ENCODE results near the gene YWHAB.
A peak's percentile ranks its signal among the peaks of the same experiment; 100 is the strongest.

Gene YWHAB

DNA sequence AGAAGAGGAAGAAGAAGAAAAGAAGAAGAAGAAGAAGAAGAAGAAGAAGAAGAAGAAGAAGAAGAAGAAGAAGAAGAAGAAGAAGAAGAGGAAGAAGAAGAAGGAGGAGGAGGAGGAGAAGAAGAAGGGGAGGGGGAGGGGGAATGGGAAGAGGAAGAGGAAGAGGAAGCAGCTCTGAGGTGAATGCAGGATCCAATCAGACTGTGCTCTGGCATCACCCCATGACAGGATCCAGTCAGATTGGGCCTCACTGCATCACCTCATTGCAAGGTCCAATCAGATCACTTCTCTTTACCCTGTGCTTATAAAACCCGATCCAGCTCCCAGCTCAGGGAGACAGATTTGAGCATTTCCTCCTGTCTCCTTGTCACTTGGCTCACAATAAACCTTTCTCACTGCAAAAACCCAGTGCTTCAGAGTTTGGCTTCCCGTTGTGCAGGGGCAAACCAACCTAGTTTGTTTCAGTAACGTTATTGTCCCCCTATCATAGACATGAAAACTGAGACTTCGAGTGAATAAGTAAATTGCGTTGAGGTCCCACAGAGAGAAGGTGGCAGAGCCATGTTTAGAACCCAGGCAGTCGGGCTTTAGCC, 28.6 kb upstream of the YWHAB start:
- H3K27ac ChIP-seq (ENCODE audit: low read depth, low read length): no peak overlapping the region
- H3K79me2 ChIP-seq (ENCODE audit: insufficient read depth, low read length): no peaks in the 10 kb centered on the region
- H4K20me1 ChIP-seq (ENCODE audit: low read depth, low read length): no peaks in the 10 kb centered on the region
- H3K9me2 ChIP-seq (replicated peaks; ENCODE audit: insufficient read depth, low read length): no peaks in the 10 kb centered on the region
- H3F3A ChIP-seq (ENCODE audit: insufficient read depth): no peaks in the 10 kb centered on the region
- H3K9me3 ChIP-seq (ENCODE audit: insufficient read depth, low read length): peaks cover 5% of the 10 kb centered on the region; the same call in 1 of the 2 replicates
- no peak overlapping the region for H3K9ac ChIP-seq (ENCODE audit: low read length)
- no peak overlapping the region for H3K4me3 ChIP-seq (ENCODE audit: insufficient read depth, low read length, poor library complexity, severe bottlenecking)
- TF ChIP-seq EZH2phosphoT487 (conservative IDR thresholded peaks at IDR 0.05; ENCODE audit: low read length): no peak
- TF ChIP-seq, protein P1, sequence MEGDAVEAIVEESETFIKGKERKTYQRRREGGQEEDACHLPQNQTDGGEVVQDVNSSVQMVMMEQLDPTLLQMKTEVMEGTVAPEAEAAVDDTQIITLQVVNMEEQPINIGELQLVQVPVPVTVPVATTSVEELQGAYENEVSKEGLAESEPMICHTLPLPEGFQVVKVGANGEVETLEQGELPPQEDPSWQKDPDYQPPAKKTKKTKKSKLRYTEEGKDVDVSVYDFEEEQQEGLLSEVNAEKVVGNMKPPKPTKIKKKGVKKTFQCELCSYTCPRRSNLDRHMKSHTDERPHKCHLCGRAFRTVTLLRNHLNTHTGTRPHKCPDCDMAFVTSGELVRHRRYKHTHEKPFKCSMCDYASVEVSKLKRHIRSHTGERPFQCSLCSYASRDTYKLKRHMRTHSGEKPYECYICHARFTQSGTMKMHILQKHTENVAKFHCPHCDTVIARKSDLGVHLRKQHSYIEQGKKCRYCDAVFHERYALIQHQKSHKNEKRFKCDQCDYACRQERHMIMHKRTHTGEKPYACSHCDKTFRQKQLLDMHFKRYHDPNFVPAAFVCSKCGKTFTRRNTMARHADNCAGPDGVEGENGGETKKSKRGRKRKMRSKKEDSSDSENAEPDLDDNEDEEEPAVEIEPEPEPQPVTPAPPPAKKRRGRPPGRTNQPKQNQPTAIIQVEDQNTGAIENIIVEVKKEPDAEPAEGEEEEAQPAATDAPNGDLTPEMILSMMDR (IDR thresholded peaks at IDR 0.05; ENCODE audit: insufficient read depth, low read length, poor library complexity, severe bottlenecking): no peak
- no peak overlapping the region for H2AFZ ChIP-seq (ENCODE audit: low read depth, low read length, severe bottlenecking)
- H3K27me3 ChIP-seq (ENCODE audit: low read length): no peaks in the 10 kb centered on the region
- H3K4me2 ChIP-seq (ENCODE audit: low read depth, low read length, poor library complexity, severe bottlenecking): no peak overlapping the region
- H3K36me3 ChIP-seq (ENCODE audit: low read length): no peaks in the 10 kb centered on the region

GRCh38 chr20:44858606-44859360, 26.7 kb upstream of the YWHAB start:
- Histone ChIP-seq H3K27ac (ENCODE audit: low read depth, low read length) (no peak overlapping the region), H3K79me2 (ENCODE audit: insufficient read depth, low read length) (no peaks in the 10 kb centered on the region), H3K9ac (ENCODE audit: low read length) (no peak overlapping the region), H4K20me1 (ENCODE audit: low read depth, low read length) (no peaks in the 10 kb centered on the region), H3K4me3 (ENCODE audit: insufficient read depth, low read length, poor library complexity, severe bottlenecking) (no peak overlapping the region), H3K9me2 (replicated peaks; ENCODE audit: insufficient read depth, low read length) (no peaks in the 10 kb centered on the region), H2AFZ (ENCODE audit: low read depth, low read length, severe bottlenecking) (peak overlapping the region; percentile 12), H3K27me3 (ENCODE audit: low read length) (no peaks in the 10 kb centered on the region), H3K9me3 (ENCODE audit: insufficient read depth, low read length) (peaks cover 5% of the 10 kb centered on the region; the same call in 1 of the 2 replicates), H3K4me2 (ENCODE audit: low read depth, low read length, poor library complexity, severe bottlenecking) (no peak overlapping the region), H3K36me3 (ENCODE audit: low read length) (no peaks in the 10 kb centered on the region), H3F3A (ENCODE audit: insufficient read depth) (no peaks in the 10 kb centered on the region)
- no peak for TF ChIP-seq EZH2phosphoT487 (conservative IDR thresholded peaks at IDR 0.05; ENCODE audit: low read length)
- TF ChIP-seq, protein P1 (IDR thresholded peaks at IDR 0.05; ENCODE audit: insufficient read depth, low read length, poor library complexity, severe bottlenecking): no peak

GRCh38 chr20:44861531-44862006, 23.9 kb upstream of the YWHAB start:
- no peaks in the 10 kb centered on the region for H3K79me2 ChIP-seq (ENCODE audit: insufficient read depth, low read length)
- no peaks in the 10 kb centered on the region for H3K9me2 ChIP-seq (replicated peaks; ENCODE audit: insufficient read depth, low read length)
- no peaks in the 10 kb centered on the region for H3K27me3 ChIP-seq (ENCODE audit: low read length)
- H3K4me2 ChIP-seq (ENCODE audit: low read depth, low read length, poor library complexity, severe bottlenecking): no peak overlapping the region
- H3K9ac ChIP-seq (ENCODE audit: low read length): no peak overlapping the region
- no peaks in the 10 kb centered on the region for H3F3A ChIP-seq (ENCODE audit: insufficient read depth)
- no peaks in the 10 kb centered on the region for H4K20me1 ChIP-seq (ENCODE audit: low read depth, low read length)
- TF ChIP-seq EZH2phosphoT487 (conservative IDR thresholded peaks at IDR 0.05; ENCODE audit: low read length): no peak
- TF ChIP-seq, protein P1 (IDR thresholded peaks at IDR 0.05; ENCODE audit: insufficient read depth, low read length, poor library complexity, severe bottlenecking): no peak
- no peak overlapping the region for H3K27ac ChIP-seq (ENCODE audit: low read depth, low read length)
- peaks cover 5% of the 10 kb centered on the region; the same call in 1 of the 2 replicates for H3K9me3 ChIP-seq (ENCODE audit: insufficient read depth, low read length)
- no peak overlapping the region for H3K4me3 ChIP-seq (ENCODE audit: insufficient read depth, low read length, poor library complexity, severe bottlenecking)
- H2AFZ ChIP-seq (ENCODE audit: low read depth, low read length, severe bottlenecking): no peak overlapping the region
- no peaks in the 10 kb centered on the region for H3K36me3 ChIP-seq (ENCODE audit: low read length)

Measured in SU-DHL-6 (cell line).